Colonic mucosa (tissue), 4 donors: Measurements from ENCODE around the gene ATP6V0E2. TPM values are rescaled to one million over a fixed set of nuclear protein-coding genes. Genes with fewer than 3 reads are reported as not detected.

ENCODE experiments used
- DNase-seq: peaks from one replicate; pipeline ENCODE4 v3.0.0-alpha.2; 2020
- H3K27ac ChIP-seq: fragments of 200-600 bp; one replicate; pipeline ENCODE4 v1.8.0; 2021
- H3K27me3 ChIP-seq: fragments of 200-600 bp; one replicate; pipeline ENCODE4 v1.8.0; 2021
- H3K36me3 ChIP-seq: fragments of 200-600 bp; one replicate; pipeline ENCODE4 v1.8.0; 2021
- H3K4me1 ChIP-seq: fragments of 200-600 bp; one replicate; pipeline ENCODE4 v1.8.0; 2021; ENCODE audit warnings: mild to moderate bottlenecking
- H3K4me3 ChIP-seq: fragments of 200-600 bp; one replicate; pipeline ENCODE4 v1.8.0; 2021
- H3K9ac ChIP-seq, 2 donors: one replicate each; pipeline ENCODE4 v1.7.0; 2013; ENCODE audit warnings: control low read depth in 2 of 2, low read depth in 2 of 2, low read length in 2 of 2
- H3K9me3 ChIP-seq: fragments of 200-600 bp; one replicate; pipeline ENCODE4 v1.8.0; 2021
- CTCF ChIP-seq: fragments of 200-600 bp; IDR thresholded peaks from one replicate; pipeline ENCODE4 v1.8.0; 2022; ENCODE audit warnings: antibody characterized with exemption, mild to moderate bottlenecking
- intact Hi-C: fragments of 100-400 bp; cut with DNase I; formaldehyde crosslinking; loops from one replicate; pipeline ENCODE4 v1.14.1; 2022
- total RNA-seq, 2 donors: library from RNA; stranded (reverse); fragmentation: NEBNext Ultra II Directional in 1 of 2; extraction: Animal tissue kit (Norgen Biotek cat#: 25700) in 1 of 2; gene quantifications; one replicate each; pipeline ENCODE4 v1.2.1, GENCODE V29; 2021
- donor health status: healthy.
- donor health status: DM: no; HTN: no; CAD: no.
- donor health status: DM: no; HTN: no; CAD: no.

The ATP6V0E2 gene
- total RNA-seq, 2 donors from 2014 or later = 12.5 to 22.7 TPM

DNA sequence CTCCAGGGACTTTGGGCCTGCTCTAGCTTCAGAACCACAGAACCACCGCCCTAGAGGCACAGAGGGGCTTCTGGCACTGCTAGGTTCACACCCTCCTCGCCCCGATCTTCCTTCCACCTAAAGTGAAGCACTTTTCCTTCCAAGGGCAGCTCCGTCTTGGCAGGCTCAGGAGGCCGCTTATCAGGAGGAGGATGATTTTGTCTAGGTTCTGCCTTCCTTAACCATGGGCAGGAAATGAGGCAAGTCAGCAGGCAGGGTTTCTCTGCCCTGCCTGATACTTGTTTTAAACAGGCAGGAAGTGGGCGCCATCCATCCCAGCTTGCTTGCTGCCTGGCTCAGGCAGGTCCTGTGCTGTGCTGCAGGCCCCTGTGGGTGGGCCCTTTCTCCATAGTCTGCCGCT, 8.3 kb upstream of the ATP6V0E2 start:
- no peaks in the 10 kb centered on the region for H3K9me3 ChIP-seq
- H3K4me3 ChIP-seq = no peak overlapping the region
- DNase-seq = no peak
- no peak overlapping the region for H3K27ac ChIP-seq
- H3K4me1 ChIP-seq = no peaks in the 10 kb centered on the region
- H3K36me3 ChIP-seq = no peaks in the 10 kb centered on the region
- H3K9ac ChIP-seq = no peak overlapping the region
- no peaks in the 10 kb centered on the region for H3K27me3 ChIP-seq
- TF ChIP-seq CTCF = no peak
- intact Hi-C loops = no loop called here

- no peak for TF ChIP-seq CTCF
- Histone ChIP-seq H3K4me3 (no peak overlapping the region), H3K9me3 (no peaks in the 10 kb centered on the region), H3K27ac (no peak overlapping the region), H3K4me1 (no peaks in the 10 kb centered on the region), H3K9ac (no peak overlapping the region), H3K36me3 (no peaks in the 10 kb centered on the region), H3K27me3 (no peaks in the 10 kb centered on the region)
- intact Hi-C loops = no loop called here
- DNase-seq = no peak
These were observed 7.5 kb upstream of the ATP6V0E2 start for GRCh38 chr7:149866139-149866778.

GRCh38 chr7:149866779-149867447, 6.9 kb upstream of the ATP6V0E2 start:
- no peaks in the 10 kb centered on the region for H3K4me1 ChIP-seq
- intact Hi-C loops = no loop called here
- no peak overlapping the region for H3K9ac ChIP-seq
- H3K27me3 ChIP-seq = no peaks in the 10 kb centered on the region
- H3K36me3 ChIP-seq = no peaks in the 10 kb centered on the region
- no peak overlapping the region for H3K27ac ChIP-seq
- TF ChIP-seq CTCF = no peak
- H3K4me3 ChIP-seq = no peak overlapping the region
- DNase-seq = no peak
- H3K9me3 ChIP-seq = no peaks in the 10 kb centered on the region

GRCh38 chr7:149867762-149868622, 5.8 kb upstream of the ATP6V0E2 start:
- TF ChIP-seq CTCF = no peak
- no peaks in the 10 kb centered on the region for H3K9me3 ChIP-seq
- H3K4me3 ChIP-seq = no peak overlapping the region
- no peaks in the 10 kb centered on the region for H3K4me1 ChIP-seq
- intact Hi-C loops = no loop called here
- H3K27me3 ChIP-seq = no peaks in the 10 kb centered on the region
- no peaks in the 10 kb centered on the region for H3K36me3 ChIP-seq
- no peak overlapping the region for H3K9ac ChIP-seq
- DNase-seq = no peak
- H3K27ac ChIP-seq = no peak overlapping the region

- H3K27ac ChIP-seq = no peak overlapping the region
- no peak for TF ChIP-seq CTCF
- no peaks in the 10 kb centered on the region for H3K4me1 ChIP-seq
- no peak overlapping the region for H3K9ac ChIP-seq
- H3K36me3 ChIP-seq = no peaks in the 10 kb centered on the region
- H3K27me3 ChIP-seq = no peaks in the 10 kb centered on the region
- H3K4me3 ChIP-seq = no peak overlapping the region
- H3K9me3 ChIP-seq = no peaks in the 10 kb centered on the region
- DNase-seq = no peak
- intact Hi-C loops = no loop called here
These were observed 5.0 kb upstream of the ATP6V0E2 start for GRCh38 chr7:149868623-149869290.
